ENCODE measurements around the gene UBE2G2.

Gene UBE2G2

DNA sequence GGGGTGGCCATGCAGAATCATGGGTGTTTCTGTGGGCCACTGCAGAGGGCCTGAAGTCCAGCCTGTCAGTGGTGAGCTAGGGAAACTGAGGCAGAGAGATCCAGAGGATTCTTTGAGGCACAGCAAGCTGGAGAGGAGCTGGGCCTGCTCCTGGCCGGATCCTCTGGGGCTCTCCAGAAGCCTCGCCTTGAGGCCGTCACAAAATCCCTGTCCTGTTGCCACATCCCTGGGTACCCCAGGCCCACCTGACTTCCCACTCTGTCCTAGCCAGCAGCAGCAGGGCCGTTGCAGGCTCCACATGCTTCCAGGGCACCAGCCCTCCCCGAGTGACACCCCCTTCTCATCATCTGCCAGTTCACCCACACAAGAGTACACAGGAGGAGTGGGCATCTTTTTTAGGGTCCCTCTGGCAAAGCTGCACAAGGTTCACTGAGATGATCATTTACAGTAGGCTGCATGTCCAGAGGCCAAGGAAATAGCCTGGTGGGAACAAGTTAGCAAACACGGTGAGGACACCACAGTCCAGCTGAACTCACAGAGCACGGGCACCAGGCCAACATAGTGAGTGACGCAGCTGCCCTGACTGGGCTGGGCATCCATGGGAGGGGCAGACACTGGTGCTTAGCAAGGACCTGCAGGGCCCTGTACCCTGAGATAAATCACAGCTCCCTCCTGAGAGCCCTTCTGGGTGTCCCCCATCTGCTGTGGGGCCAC lies 65.2 kb downstream of the UBE2G2 start:
- no peak for DNase-seq (ENCODE audit: low spot score in 2 of 2)
- H3K4me3 Mint-ChIP-seq = no peak overlapping the region
- ATAC-seq (ENCODE audit: low read depth) = no peak
- no peaks in the 10 kb centered on the region for H3K4me1 Mint-ChIP-seq
- peaks cover 7% of the 10 kb centered on the region for H3K27me3 Mint-ChIP-seq
- no peaks in the 10 kb centered on the region for H3K36me3 Mint-ChIP-seq
- H3K27ac Mint-ChIP-seq = no peak overlapping the region
- no peaks in the 10 kb centered on the region for H3K9me3 Mint-ChIP-seq

DNA sequence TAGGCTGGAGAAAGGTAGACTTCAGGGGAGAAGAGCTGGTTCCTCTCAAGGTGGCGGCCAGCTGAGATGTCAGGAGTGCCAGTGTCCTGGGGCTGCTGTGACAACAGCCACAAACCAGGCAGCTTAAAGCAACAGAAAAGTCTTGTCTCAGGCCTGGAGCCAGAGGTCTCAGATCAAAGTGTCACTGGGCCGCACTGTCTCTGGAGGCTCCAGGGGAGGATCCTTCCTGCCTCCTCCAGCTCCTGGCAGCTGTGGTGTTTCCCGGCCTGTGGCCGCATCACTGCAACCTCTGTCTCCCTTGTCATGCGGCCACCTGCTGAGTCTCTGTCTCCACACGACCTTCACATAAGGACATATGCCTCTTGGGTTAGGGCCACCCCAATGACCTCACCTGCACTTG lies 65.8 kb downstream of the UBE2G2 start:
- ATAC-seq (ENCODE audit: low read depth) (no peak), DNase-seq (ENCODE audit: low spot score in 2 of 2) (no peak)
- H3K27me3 Mint-ChIP-seq = peaks cover 13% of the 10 kb centered on the region
- no peak overlapping the region for H3K27ac Mint-ChIP-seq
- no peaks in the 10 kb centered on the region for H3K36me3 Mint-ChIP-seq
- H3K4me3 Mint-ChIP-seq = no peak overlapping the region
- no peaks in the 10 kb centered on the region for H3K4me1 Mint-ChIP-seq
- no peaks in the 10 kb centered on the region for H3K9me3 Mint-ChIP-seq

GRCh38 chr21:44734841-44735240 lies 66.8 kb downstream of the UBE2G2 start:
- ATAC-seq (ENCODE audit: low read depth) = no peak
- DNase-seq (ENCODE audit: low spot score in 2 of 2) = no peak
- H3K27ac Mint-ChIP-seq = no peak overlapping the region
- no peaks in the 10 kb centered on the region for H3K4me1 Mint-ChIP-seq
- no peaks in the 10 kb centered on the region for H3K9me3 Mint-ChIP-seq
- H3K27me3 Mint-ChIP-seq = peaks cover 13% of the 10 kb centered on the region
- H3K4me3 Mint-ChIP-seq = no peak overlapping the region
- H3K36me3 Mint-ChIP-seq = no peaks in the 10 kb centered on the region

GRCh38 chr21:44734026-44734745 lies 67.4 kb downstream of the UBE2G2 start:
- Mint-ChIP-seq H3K27ac (no peak overlapping the region), H3K27me3 (peaks cover 15% of the 10 kb centered on the region), H3K9me3 (no peaks in the 10 kb centered on the region), H3K4me3 (no peak overlapping the region), H3K36me3 (no peaks in the 10 kb centered on the region), H3K4me1 (no peaks in the 10 kb centered on the region)
- DNase-seq (ENCODE audit: low spot score in 2 of 2) (no peak), ATAC-seq (ENCODE audit: low read depth) (no peak)

- Mint-ChIP-seq H3K9me3 (no peaks in the 10 kb centered on the region), H3K4me3 (no peak overlapping the region), H3K4me1 (no peaks in the 10 kb centered on the region), H3K36me3 (no peaks in the 10 kb centered on the region), H3K27me3 (peaks cover 15% of the 10 kb centered on the region), H3K27ac (no peak overlapping the region)
- ATAC-seq (ENCODE audit: low read depth) = no peak
- DNase-seq (ENCODE audit: low spot score in 2 of 2) = no peak
Measured at GRCh38 chr21:44732956-44733355, 68.7 kb downstream of the UBE2G2 start.

DNA sequence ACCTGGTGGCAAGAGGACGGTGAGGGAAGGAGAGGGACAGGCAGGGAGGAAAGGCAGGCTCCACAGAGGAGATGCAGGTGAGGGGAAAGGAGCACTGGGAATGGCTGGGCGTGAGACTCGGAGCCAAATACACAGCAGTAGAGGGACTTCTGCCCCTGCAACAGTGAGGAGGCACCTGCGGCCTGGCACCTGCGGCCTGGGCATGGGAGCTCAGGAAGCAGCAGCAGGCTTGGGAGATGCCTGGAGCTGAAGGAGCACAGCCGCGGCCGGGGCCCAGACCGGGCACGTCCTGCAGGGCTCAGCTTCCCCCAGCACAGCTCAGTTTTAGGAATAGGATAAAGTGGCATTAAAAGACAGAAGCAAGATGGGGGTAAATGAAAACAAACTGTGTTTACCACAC lies 69.4 kb downstream of the UBE2G2 start:
- H3K4me3 Mint-ChIP-seq = no peak overlapping the region
- no peaks in the 10 kb centered on the region for H3K36me3 Mint-ChIP-seq
- peaks cover 15% of the 10 kb centered on the region for H3K27me3 Mint-ChIP-seq
- no peak for DNase-seq (ENCODE audit: low spot score in 2 of 2)
- H3K9me3 Mint-ChIP-seq = no peaks in the 10 kb centered on the region
- no peak overlapping the region for H3K27ac Mint-ChIP-seq
- no peak for ATAC-seq (ENCODE audit: low read depth)
- H3K4me1 Mint-ChIP-seq = no peaks in the 10 kb centered on the region

- H3K36me3 Mint-ChIP-seq = no peaks in the 10 kb centered on the region
- no peaks in the 10 kb centered on the region for H3K9me3 Mint-ChIP-seq
- ATAC-seq (ENCODE audit: low read depth) = no peak
- H3K27ac Mint-ChIP-seq = no peak overlapping the region
- H3K4me1 Mint-ChIP-seq = no peaks in the 10 kb centered on the region
- no peak for DNase-seq (ENCODE audit: low spot score in 2 of 2)
- H3K4me3 Mint-ChIP-seq = no peak overlapping the region
- H3K27me3 Mint-ChIP-seq = peaks cover 22% of the 10 kb centered on the region
Measured at GRCh38 chr21:44730951-44731579, 70.6 kb downstream of the UBE2G2 start.

GRCh38 chr21:44730028-44730395 lies 71.6 kb downstream of the UBE2G2 start:
- Mint-ChIP-seq H3K4me3 (no peak overlapping the region), H3K9me3 (no peaks in the 10 kb centered on the region), H3K36me3 (no peaks in the 10 kb centered on the region), H3K27ac (no peak overlapping the region), H3K4me1 (no peaks in the 10 kb centered on the region), H3K27me3 (peaks cover 28% of the 10 kb centered on the region)
- DNase-seq (ENCODE audit: low spot score in 2 of 2) = no peak
- ATAC-seq (ENCODE audit: low read depth) = no peak

- DNase-seq (ENCODE audit: low spot score in 2 of 2) (no peak), ATAC-seq (ENCODE audit: low read depth) (no peak)
- no peak overlapping the region for H3K4me3 Mint-ChIP-seq
- H3K27ac Mint-ChIP-seq = no peak overlapping the region
- H3K36me3 Mint-ChIP-seq = no peaks in the 10 kb centered on the region
- no peaks in the 10 kb centered on the region for H3K9me3 Mint-ChIP-seq
- H3K27me3 Mint-ChIP-seq = peaks cover 28% of the 10 kb centered on the region
- H3K4me1 Mint-ChIP-seq = no peaks in the 10 kb centered on the region
Measured at GRCh38 chr21:44729336-44730027, 72.1 kb downstream of the UBE2G2 start.

DNA sequence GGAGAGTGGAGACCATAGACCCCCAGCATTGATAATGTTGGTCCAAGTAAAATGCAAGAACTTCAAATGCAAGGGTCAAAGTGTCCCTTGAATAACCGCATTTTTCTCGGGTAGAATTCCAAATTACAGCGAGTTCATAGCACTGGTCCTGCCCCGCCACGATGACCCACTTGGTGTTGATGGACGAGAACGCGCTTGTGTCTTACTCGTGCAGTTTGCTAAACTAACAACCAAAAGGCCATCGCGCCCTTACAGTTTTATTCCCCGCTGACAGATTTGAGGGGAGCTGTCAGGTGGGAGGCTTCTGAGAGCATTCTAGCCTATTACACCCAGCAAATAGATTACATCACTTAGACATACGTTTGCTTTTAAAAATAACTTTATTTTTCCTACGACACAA lies 72.9 kb downstream of the UBE2G2 start:
- Mint-ChIP-seq H3K27me3 (peaks cover 30% of the 10 kb centered on the region), H3K4me1 (no peaks in the 10 kb centered on the region), H3K4me3 (no peak overlapping the region), H3K9me3 (no peaks in the 10 kb centered on the region), H3K27ac (no peak overlapping the region), H3K36me3 (no peaks in the 10 kb centered on the region)
- ATAC-seq (ENCODE audit: low read depth) (no peak), DNase-seq (ENCODE audit: low spot score in 2 of 2) (no peak)

GRCh38 chr21:44727757-44728156 lies 73.9 kb downstream of the UBE2G2 start:
- peaks cover 34% of the 10 kb centered on the region for H3K27me3 Mint-ChIP-seq
- peaks cover 2% of the 10 kb centered on the region for H3K4me1 Mint-ChIP-seq
- no peak overlapping the region for H3K4me3 Mint-ChIP-seq
- no peaks in the 10 kb centered on the region for H3K9me3 Mint-ChIP-seq
- DNase-seq (ENCODE audit: low spot score in 2 of 2) (no peak), ATAC-seq (ENCODE audit: low read depth) (no peak)
- H3K36me3 Mint-ChIP-seq = no peaks in the 10 kb centered on the region
- no peak overlapping the region for H3K27ac Mint-ChIP-seq

DNA sequence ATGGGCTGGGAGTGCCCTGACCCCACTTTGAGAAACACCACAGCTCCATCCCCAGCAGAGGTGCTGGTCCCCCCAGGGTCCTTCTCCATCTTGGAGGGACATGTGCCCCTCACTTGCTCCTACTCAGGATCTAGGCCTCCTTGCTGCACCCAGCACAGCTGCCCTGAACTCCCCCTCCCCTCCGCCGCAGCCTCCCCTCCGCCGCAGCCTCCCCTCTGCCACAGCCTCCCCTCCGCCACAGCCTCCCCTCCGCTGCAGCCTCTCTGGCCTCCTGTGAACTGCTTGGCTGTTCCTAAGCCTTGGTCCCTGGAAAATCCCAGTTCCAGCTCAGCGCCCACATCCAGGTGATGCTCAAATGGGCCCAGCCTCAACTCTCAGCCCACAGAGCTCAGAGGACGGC lies 74.3 kb downstream of the UBE2G2 start:
- Mint-ChIP-seq H3K27ac (no peak overlapping the region), H3K27me3 (peaks cover 36% of the 10 kb centered on the region), H3K36me3 (no peaks in the 10 kb centered on the region), H3K9me3 (no peaks in the 10 kb centered on the region), H3K4me1 (peaks cover 3% of the 10 kb centered on the region), H3K4me3 (no peak overlapping the region)
- DNase-seq (ENCODE audit: low spot score in 2 of 2) = no peak
- ATAC-seq (ENCODE audit: low read depth) = no peak

DNA sequence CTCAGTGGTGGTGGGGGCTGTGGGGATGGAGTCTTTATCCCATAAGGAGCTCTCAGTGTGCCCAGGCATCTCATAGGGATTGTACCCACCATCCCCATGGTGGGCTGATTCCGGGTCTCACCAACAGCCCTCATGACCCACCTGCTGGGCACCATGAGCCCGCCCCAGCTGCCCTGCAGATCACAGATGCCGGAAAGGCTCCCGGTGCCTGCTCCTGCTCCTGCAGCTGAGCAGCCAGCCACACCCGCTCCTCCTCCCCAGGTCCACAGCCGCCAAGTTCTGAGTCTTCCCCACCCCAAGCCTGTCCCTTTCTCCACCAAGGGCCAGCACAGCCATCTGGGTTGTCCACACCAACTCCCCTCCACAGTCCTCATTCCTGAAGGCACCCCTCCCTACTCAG lies 74.8 kb downstream of the UBE2G2 start:
- H3K4me3 Mint-ChIP-seq = no peak overlapping the region
- H3K9me3 Mint-ChIP-seq = no peaks in the 10 kb centered on the region
- DNase-seq (ENCODE audit: low spot score in 2 of 2) (no peak), ATAC-seq (ENCODE audit: low read depth) (no peak)
- peaks cover 33% of the 10 kb centered on the region for H3K27me3 Mint-ChIP-seq
- no peaks in the 10 kb centered on the region for H3K36me3 Mint-ChIP-seq
- H3K4me1 Mint-ChIP-seq = peaks cover 3% of the 10 kb centered on the region
- H3K27ac Mint-ChIP-seq = no peak overlapping the region

DNA sequence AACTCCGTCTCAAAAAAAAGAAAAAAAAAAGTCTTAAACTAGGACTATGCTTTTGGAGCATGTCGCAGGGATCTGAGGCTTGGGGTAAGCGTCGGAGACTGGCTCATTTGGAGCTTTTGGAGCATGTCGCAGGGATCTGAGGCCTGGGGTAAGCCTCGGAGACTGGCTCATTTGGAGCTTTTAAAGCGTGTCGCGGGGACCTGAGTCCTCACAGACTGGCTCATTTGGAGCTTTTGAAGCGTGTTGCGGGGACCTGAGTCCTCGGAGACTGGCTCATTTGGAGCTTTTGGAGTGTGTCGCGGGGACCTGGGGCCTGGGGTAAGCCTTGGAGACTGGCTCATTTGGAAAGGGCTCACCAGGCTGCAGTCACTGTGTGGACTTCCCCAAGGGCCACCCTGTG lies 76.7 kb downstream of the UBE2G2 start:
- Mint-ChIP-seq H3K27ac (no peak overlapping the region), H3K27me3 (peaks cover 30% of the 10 kb centered on the region), H3K4me1 (peaks cover 3% of the 10 kb centered on the region), H3K36me3 (no peaks in the 10 kb centered on the region), H3K9me3 (no peaks in the 10 kb centered on the region), H3K4me3 (no peak overlapping the region)
- no peak for ATAC-seq (ENCODE audit: low read depth)
- no peak for DNase-seq (ENCODE audit: low spot score in 2 of 2)

Measured in memory B cell (primary cell).